PFSK-1 (cell line): ENCODE data around the gene GAPDH.

Source experiments
- FOXP2 ChIP-seq: optimal IDR thresholded peaks from 2 replicates; pipeline ENCODE3; 2011; ENCODE audit warnings: borderline replicate concordance, control low read depth, inconsistent platforms; ENCODE audit not compliant: insufficient read depth; ENCODE audit errors: extremely low read length, extremely low read depth
- POLR2AphosphoS5 ChIP-seq: IDR thresholded peaks from 2 replicates; pipeline ENCODE4 v1.6.1; 2012; ENCODE audit warnings: low read depth, mild to moderate bottlenecking, control low read depth, low read length, moderate library complexity
- REST ChIP-seq, 2 experiments: IDR thresholded peaks; 2 replicates each; pipeline versions ENCODE4 v1.6.1 to v1.8.0; 2011 to 2012; ENCODE audit warnings: low read depth in 2 of 2, low read length in 2 of 2, control low read depth in 1 of 2, inconsistent platforms in 1 of 2, mild to moderate bottlenecking in 1 of 2, moderate library complexity in 1 of 2; ENCODE audit not compliant: insufficient read depth in 1 of 2
- SIN3A ChIP-seq: IDR thresholded peaks from 2 replicates; pipeline ENCODE4 v1.6.1; 2012; ENCODE audit warnings: mild to moderate bottlenecking, low read length, moderate library complexity, borderline replicate concordance; ENCODE audit not compliant: insufficient read depth
- TAF1 ChIP-seq: IDR thresholded peaks from 2 replicates; pipeline ENCODE4 v1.6.1; 2012; ENCODE audit warnings: low read length, control low read depth, borderline replicate concordance; ENCODE audit not compliant: insufficient read depth

GAPDH gene

GRCh38 chr12:6522193-6522592 is 12.1 kb upstream of the GAPDH start:
- no peak for TF ChIP-seq FOXP2
- no peak for TF ChIP-seq POLR2AphosphoS5
- TF ChIP-seq REST (IDR thresholded peaks at IDR 0.05; ENCODE audit: insufficient read depth in 1 of 2, low read depth in 2 of 2, low read length in 2 of 2) = no peak
- TF ChIP-seq TAF1 = no peak

GRCh38 chr12:6523708-6524107 is 10.6 kb upstream of the GAPDH start:
- TF ChIP-seq FOXP2 = no peak

GRCh38 chr12:6524648-6525047 is 9.7 kb upstream of the GAPDH start:
- TF ChIP-seq TAF1 (no peak), FOXP2 (no peak), POLR2AphosphoS5 (no peak), REST (IDR thresholded peaks at IDR 0.05; ENCODE audit: insufficient read depth in 1 of 2, low read depth in 2 of 2, low read length in 2 of 2) (no peak), SIN3A (no peak)

- no peak for TF ChIP-seq POLR2AphosphoS5
- no peak for TF ChIP-seq REST (IDR thresholded peaks at IDR 0.05; ENCODE audit: insufficient read depth in 1 of 2, low read depth in 2 of 2, low read length in 2 of 2)
- TF ChIP-seq SIN3A = no peak
- TF ChIP-seq FOXP2 = no peak
- no peak for TF ChIP-seq TAF1
These were observed 8.1 kb upstream of the GAPDH start for GRCh38 chr12:6526201-6526600.

- no peak for TF ChIP-seq REST (IDR thresholded peaks at IDR 0.05; ENCODE audit: insufficient read depth in 1 of 2, low read depth in 2 of 2, low read length in 2 of 2)
- TF ChIP-seq FOXP2 = no peak
- no peak for TF ChIP-seq POLR2AphosphoS5
- no peak for TF ChIP-seq TAF1
- no peak for TF ChIP-seq SIN3A
These were observed 7.4 kb upstream of the GAPDH start for GRCh38 chr12:6526766-6527525.

- TF ChIP-seq SIN3A = no peak
- no peak for TF ChIP-seq FOXP2
- no peak for TF ChIP-seq TAF1
- no peak for TF ChIP-seq REST (IDR thresholded peaks at IDR 0.05; ENCODE audit: insufficient read depth in 1 of 2, low read depth in 2 of 2, low read length in 2 of 2)
- TF ChIP-seq POLR2AphosphoS5 = no peak
These were observed 6.6 kb upstream of the GAPDH start for GRCh38 chr12:6527711-6528110.
